KMS-11 (cell line): ENCODE data around the gene RBBP4.
"Not testable (repeated sequence)": the region's sequence is repeated elsewhere in the genome, so short reads cannot be mapped to it uniquely, and the experiment has no call there.

ENCODE experiments used
- H2AFZ ChIP-seq: fragments of 200-600 bp; sonication (generic); 2 replicates; pipeline ENCODE4 v1.6.1; 2016; ENCODE audit warnings: antibody characterized with exemption, mixed run types, low read depth
- H3K27ac ChIP-seq: fragments of 200-600 bp; sonication (generic); 2 replicates; pipeline ENCODE4 v1.6.1; 2016; ENCODE audit warnings: mild to moderate bottlenecking, mixed run types
- H3K27me3 ChIP-seq: fragments of 200-600 bp; sonication (generic); 2 replicates; pipeline ENCODE4 v1.6.1; 2017; ENCODE audit warnings: mild to moderate bottlenecking, low read depth, mixed run types, moderate library complexity; ENCODE audit not compliant: insufficient read depth
- H3K36me3 ChIP-seq: fragments of 200-600 bp; sonication (generic); 2 replicates; pipeline ENCODE4 v1.6.1; 2017; ENCODE audit warnings: mild to moderate bottlenecking, mixed run types; ENCODE audit not compliant: insufficient read depth
- H3K4me1 ChIP-seq: fragments of 200-600 bp; sonication (generic); 2 replicates; pipeline ENCODE4 v1.6.1; 2016; ENCODE audit warnings: mild to moderate bottlenecking, low read depth, mixed run types; ENCODE audit not compliant: poor library complexity, severe bottlenecking
- H3K4me2 ChIP-seq: fragments of 200-600 bp; sonication (generic); 2 replicates; pipeline ENCODE4 v1.7.0; 2016; ENCODE audit warnings: mild to moderate bottlenecking, mixed run types
- H3K4me3 ChIP-seq: fragments of 200-600 bp; sonication (generic); IDR thresholded peaks from 2 replicates; pipeline ENCODE4 v1.6.1; 2017; ENCODE audit warnings: low read depth, low read length, mixed read lengths; ENCODE audit not compliant: insufficient read depth
- H3K79me2 ChIP-seq: fragments of 200-600 bp; sonication (generic); 2 replicates; pipeline ENCODE4 v1.6.1; 2016; ENCODE audit warnings: low read depth, mixed run types; ENCODE audit not compliant: insufficient read depth
- H3K9ac ChIP-seq: fragments of 200-600 bp; sonication (generic); 2 replicates; pipeline ENCODE4 v1.6.1; 2016; ENCODE audit warnings: mild to moderate bottlenecking, mixed run types
- H4K20me1 ChIP-seq: fragments of 200-600 bp; sonication (generic); 2 replicates; pipeline ENCODE4 v1.6.1; 2016; ENCODE audit warnings: mild to moderate bottlenecking, mixed run types; ENCODE audit not compliant: insufficient read depth
- CTCF ChIP-seq: fragments of 200-600 bp; sonication (generic); conservative IDR thresholded peaks from 2 replicates; pipeline ENCODE4 v1.6.1; 2017; ENCODE audit warnings: low read depth, mild to moderate bottlenecking, antibody characterized with exemption, low read length, moderate library complexity, mixed read lengths

Gene RBBP4

GRCh38 chr1:32695098-32695904 is 44.3 kb downstream of the RBBP4 start:
- Histone ChIP-seq H3K9ac (no peak overlapping the region), H3K27ac (no peak overlapping the region), H2AFZ (no peak overlapping the region), H4K20me1 (no peaks in the 10 kb centered on the region), H3K4me2 (no peak overlapping the region), H3K4me3 (no peak overlapping the region), H3K36me3 (no peaks in the 10 kb centered on the region), H3K27me3 (no peaks in the 10 kb centered on the region), H3K79me2 (no peaks in the 10 kb centered on the region), H3K4me1 (no peaks in the 10 kb centered on the region)
- no peak for TF ChIP-seq CTCF

- H3K36me3 ChIP-seq = no peaks in the 10 kb centered on the region
- no peak overlapping the region for H3K4me3 ChIP-seq
- no peaks in the 10 kb centered on the region for H3K4me1 ChIP-seq
- H3K9ac ChIP-seq = no peak overlapping the region
- H3K79me2 ChIP-seq = no peaks in the 10 kb centered on the region
- H2AFZ ChIP-seq = no peak overlapping the region
- H4K20me1 ChIP-seq = no peaks in the 10 kb centered on the region
- H3K27me3 ChIP-seq = no peaks in the 10 kb centered on the region
- H3K27ac ChIP-seq = no peak overlapping the region
- no peak for TF ChIP-seq CTCF
- H3K4me2 ChIP-seq = no peak overlapping the region
These were observed 45.0 kb downstream of the RBBP4 start for GRCh38 chr1:32696041-32696440.

GRCh38 chr1:32696996-32697395 is 46.0 kb downstream of the RBBP4 start:
- H3K4me2 ChIP-seq, H3K27me3 ChIP-seq, H3K27ac ChIP-seq, H3K36me3 ChIP-seq, H3K4me1 ChIP-seq, H3K4me3 ChIP-seq, H2AFZ ChIP-seq, H3K9ac ChIP-seq, H3K79me2 ChIP-seq, H4K20me1 ChIP-seq: not testable (repeated sequence)

DNA sequence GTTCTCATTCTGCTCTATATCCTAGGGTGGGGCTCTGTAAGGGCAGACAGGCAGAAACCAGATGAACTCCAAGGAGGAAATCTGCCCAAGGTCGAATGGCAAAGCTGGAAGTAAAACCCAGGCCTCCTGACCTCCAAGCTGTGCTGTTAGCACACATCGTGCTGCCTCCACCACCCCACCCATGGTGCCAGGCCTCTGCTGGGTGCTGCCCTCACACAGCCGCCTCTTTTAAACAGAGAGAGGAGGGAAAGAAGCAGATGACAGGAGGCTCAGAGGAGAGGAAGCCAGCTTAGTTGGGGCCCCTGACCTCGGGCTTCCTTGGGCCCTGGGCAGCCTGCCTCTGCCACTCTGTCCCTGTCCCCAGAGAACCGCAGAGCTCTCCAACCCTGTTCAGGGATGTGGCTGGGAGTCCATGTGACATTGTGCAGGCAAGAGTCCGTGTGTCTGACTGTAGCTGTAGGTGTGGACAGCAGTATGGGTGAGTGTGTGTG is 50.5 kb downstream of the RBBP4 start:
- Histone ChIP-seq H3K36me3 (no peaks in the 10 kb centered on the region), H3K4me2 (no peak overlapping the region), H3K27ac (no peak overlapping the region), H3K4me3 (no peak overlapping the region), H2AFZ (no peak overlapping the region), H3K27me3 (no peaks in the 10 kb centered on the region), H3K9ac (no peak overlapping the region), H3K79me2 (no peaks in the 10 kb centered on the region), H4K20me1 (no peaks in the 10 kb centered on the region), H3K4me1 (no peaks in the 10 kb centered on the region)
- no peak for TF ChIP-seq CTCF

- H4K20me1 ChIP-seq = no peaks in the 10 kb centered on the region
- H3K9ac ChIP-seq = no peak overlapping the region
- no peaks in the 10 kb centered on the region for H3K79me2 ChIP-seq
- TF ChIP-seq CTCF = no peak
- no peak overlapping the region for H3K27ac ChIP-seq
- no peak overlapping the region for H3K4me2 ChIP-seq
- no peaks in the 10 kb centered on the region for H3K36me3 ChIP-seq
- no peak overlapping the region for H3K4me3 ChIP-seq
- H2AFZ ChIP-seq = no peak overlapping the region
- no peaks in the 10 kb centered on the region for H3K4me1 ChIP-seq
- no peaks in the 10 kb centered on the region for H3K27me3 ChIP-seq
These were observed 51.1 kb downstream of the RBBP4 start for GRCh38 chr1:32701951-32702598.
